Measurements from ENCODE around the gene CCDC170.

DNA sequence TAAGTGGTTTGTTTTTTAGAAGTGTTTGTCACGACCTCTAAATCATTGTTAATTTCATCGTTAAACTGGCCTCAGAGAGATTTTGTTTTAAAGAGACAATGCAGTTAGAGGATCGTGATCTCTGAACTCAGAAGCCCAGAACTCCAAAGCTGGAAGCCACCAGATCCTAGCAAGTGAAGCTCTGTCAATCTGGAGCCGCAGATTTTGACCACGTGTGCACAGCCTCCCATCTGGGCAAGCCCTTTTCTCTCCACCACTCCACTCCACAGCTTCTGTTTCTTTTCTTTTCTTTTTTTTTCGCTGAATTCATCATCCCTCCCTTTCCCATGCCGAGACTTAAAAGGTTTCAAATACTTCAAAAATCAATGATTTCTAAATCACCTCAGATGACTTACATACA lies 171.5 kb downstream of the CCDC170 start:
- TF ChIP-seq POLR2AphosphoS5 (IDR thresholded peaks at IDR 0.05; ENCODE audit: borderline replicate concordance, low read depth, low read length): no peak
- no peak for TF ChIP-seq EZH2 (IDR thresholded peaks at IDR 0.05)
